Measurements from ENCODE around the gene CLCN6. TPM values are rescaled to one million over a fixed set of nuclear protein-coding genes. Genes with fewer than 3 reads are reported as not detected.

The CLCN6 gene
- total RNA-seq, 1 experiment from 2014 or later = 48.1 TPM

GRCh38 chr1:11888206-11888876 lies 82.3 kb downstream of the CLCN6 start:
- H3K27ac ChIP-seq (ENCODE audit: low read depth, low read length, poor library complexity, severe bottlenecking) = no peak overlapping the region
- TF ChIP-seq EZH2 (IDR thresholded peaks at IDR 0.05; ENCODE audit: borderline replicate concordance, low read depth, low read length, poor library complexity, severe bottlenecking) = no peak
- H3K27me3 ChIP-seq (replicated peaks; ENCODE audit: insufficient read depth, low read depth, low read length, poor library complexity) = peaks cover 15% of the 10 kb centered on the region
- no peak overlapping the region for H3K4me3 ChIP-seq (ENCODE audit: low read depth, low read length, poor library complexity, severe bottlenecking)
- intact Hi-C loops (cut with micrococcal nuclease; ENCODE audit: unreplicated experiment) = no loop called here
- no TSS peak for BruUV-seq (replicated peaks)
- ChIA-PET POLR2A (ENCODE audit: low non-redundant PET) (no interaction called here), CTCF (interaction anchor here (0.5 kb wide), 1 partner anchor 8 kb away, joined by 3 read pairs; no protein-coding TSS in a partner anchor)
- H3K36me3 ChIP-seq (ENCODE audit: insufficient read depth, low read length, poor library complexity, severe bottlenecking) = no peaks in the 10 kb centered on the region
- no peaks in the 10 kb centered on the region for H3K9me3 ChIP-seq (ENCODE audit: low read depth, low read length, poor library complexity, severe bottlenecking)
- DNase-seq (ENCODE audit: low spot score) = no peak
- H3K4me1 ChIP-seq (ENCODE audit: insufficient read depth, low read length, poor library complexity, severe bottlenecking) = no peaks in the 10 kb centered on the region

- no peaks in the 10 kb centered on the region for H3K9me3 ChIP-seq (ENCODE audit: low read depth, low read length, poor library complexity, severe bottlenecking)
- intact Hi-C loops (cut with micrococcal nuclease; ENCODE audit: unreplicated experiment) = no loop called here
- TF ChIP-seq CTCF (conservative IDR thresholded peaks at IDR 0.05; ENCODE audit: low read depth, low read length) (no peak), EZH2 (IDR thresholded peaks at IDR 0.05; ENCODE audit: borderline replicate concordance, low read depth, low read length, poor library complexity, severe bottlenecking) (no peak)
- ChIA-PET CTCF (no interaction called here), POLR2A (ENCODE audit: low non-redundant PET) (no interaction called here)
- BruUV-seq (replicated peaks) = no TSS peak
- no peak overlapping the region for H3K27ac ChIP-seq (ENCODE audit: low read depth, low read length, poor library complexity, severe bottlenecking)
- H3K27me3 ChIP-seq (replicated peaks; ENCODE audit: insufficient read depth, low read depth, low read length, poor library complexity) = peaks cover 15% of the 10 kb centered on the region
- H3K4me3 ChIP-seq (ENCODE audit: low read depth, low read length, poor library complexity, severe bottlenecking) = no peak overlapping the region
- no peaks in the 10 kb centered on the region for H3K4me1 ChIP-seq (ENCODE audit: insufficient read depth, low read length, poor library complexity, severe bottlenecking)
- DNase-seq (ENCODE audit: low spot score) = no peak
- no peaks in the 10 kb centered on the region for H3K36me3 ChIP-seq (ENCODE audit: insufficient read depth, low read length, poor library complexity, severe bottlenecking)
Observed at GRCh38 chr1:11888877-11889208, 82.9 kb downstream of the CLCN6 start.

GRCh38 chr1:11891433-11892186 lies 85.6 kb downstream of the CLCN6 start:
- Histone ChIP-seq H3K27ac (ENCODE audit: low read depth, low read length, poor library complexity, severe bottlenecking) (no peak overlapping the region), H3K36me3 (ENCODE audit: insufficient read depth, low read length, poor library complexity, severe bottlenecking) (no peaks in the 10 kb centered on the region), H3K4me1 (ENCODE audit: insufficient read depth, low read length, poor library complexity, severe bottlenecking) (no peaks in the 10 kb centered on the region), H3K9me3 (ENCODE audit: low read depth, low read length, poor library complexity, severe bottlenecking) (no peaks in the 10 kb centered on the region), H3K4me3 (ENCODE audit: low read depth, low read length, poor library complexity, severe bottlenecking) (no peak overlapping the region), H3K27me3 (replicated peaks; ENCODE audit: insufficient read depth, low read depth, low read length, poor library complexity) (peaks cover 19% of the 10 kb centered on the region)
- no peak for DNase-seq (ENCODE audit: low spot score)
- CTCF ChIA-PET = interaction anchor here (0.6 kb wide), 1 partner anchor 12 kb away, joined by 3 read pairs; no protein-coding TSS in a partner anchor
- TF ChIP-seq EZH2 (IDR thresholded peaks at IDR 0.05; ENCODE audit: borderline replicate concordance, low read depth, low read length, poor library complexity, severe bottlenecking) (no peak), CTCF (conservative IDR thresholded peaks at IDR 0.05; ENCODE audit: low read depth, low read length) (no peak)
- intact Hi-C loops (cut with micrococcal nuclease; ENCODE audit: unreplicated experiment) = loop anchor here (5.0 kb wide), 1 partner anchor 34 kb away; the partner anchor contains the start of gene NPPB
- POLR2A ChIA-PET (ENCODE audit: low non-redundant PET) = no interaction called here
- BruUV-seq (replicated peaks) = no TSS peak

Other genes starting within 250 kb of the CLCN6 start
- gene FBXO2, start 151.8 kb upstream of the CLCN6 start, total RNA-seq (2021) = 0.61 TPM in 1 of 2 replicates, not detected in the other
- gene FBXO44, start 151.3 kb upstream of the CLCN6 start, total RNA-seq (2021) = 19.3 and 28.2 TPM in 2 replicates
- 2.6 and 4.5 TPM in 2 replicates for gene FBXO6, start 142.0 kb upstream of the CLCN6 start, total RNA-seq (2021)
- 134 and 155 TPM in 2 replicates for gene MAD2L2, start 125.0 kb upstream of the CLCN6 start, total RNA-seq (2021)
- 5.5 and 6.7 TPM in 2 replicates for gene DRAXIN, start 114.5 kb upstream of the CLCN6 start, total RNA-seq (2021)
- 23.6 and 33.5 TPM in 2 replicates for gene AGTRAP, start 70.1 kb upstream of the CLCN6 start, total RNA-seq (2021)
- gene C1orf167, start 44.0 kb upstream of the CLCN6 start, total RNA-seq (2021) = not detected in 2 replicates
- gene MTHFR, start 227 bp upstream of the CLCN6 start, total RNA-seq (2021) = 23.3 and 25.8 TPM in 2 replicates
- not detected in 2 replicates for gene NPPA, start 41.6 kb downstream of the CLCN6 start, total RNA-seq (2021)
- not detected in 2 replicates for gene NPPB, start 52.8 kb downstream of the CLCN6 start, total RNA-seq (2021)
- gene KIAA2013, start 120.2 kb downstream of the CLCN6 start, total RNA-seq (2021) = 52.4 and 53.4 TPM in 2 replicates
- gene PLOD1, start 128.5 kb downstream of the CLCN6 start, total RNA-seq (2021) = 94.8 and 103 TPM in 2 replicates
- 157 and 160 TPM in 2 replicates for gene MFN2, start 174.3 kb downstream of the CLCN6 start, total RNA-seq (2021)
- 43.8 and 45.9 TPM in 2 replicates for gene MIIP, start 213.3 kb downstream of the CLCN6 start, total RNA-seq (2021)

Measured in A673 (cell line).